GM18507 (cell line): ENCODE results near the gene TGM4.

Source experiments
- DNase-seq: peaks from one replicate; pipeline ENCODE4 v3.0.0; 2011; ENCODE audit warnings: low read depth; ENCODE audit not compliant: insufficient read length; ENCODE audit errors: extremely low spot score
- FAIRE-seq: peaks from 2 replicates; lab custom pipeline; 2011; peaks lifted over from hg19 to GRCh38; lab: Jason Lieb, UNC

Gene TGM4

GRCh38 chr3:44909063-44909462, 34.7 kb downstream of the TGM4 start:
- FAIRE-seq (no peak), DNase-seq (no peak)

GRCh38 chr3:44910693-44911092, 36.3 kb downstream of the TGM4 start:
- FAIRE-seq (no peak), DNase-seq (no peak)

- DNase-seq = peak; percentile 54
- FAIRE-seq = peak; percentile 47
Observed at GRCh38 chr3:44913868-44914468, 39.6 kb downstream of the TGM4 start.

GRCh38 chr3:44914936-44915335, 40.5 kb downstream of the TGM4 start:
- no peak for FAIRE-seq
- DNase-seq = no peak

- FAIRE-seq (no peak), DNase-seq (no peak)
Observed at GRCh38 chr3:44915702-44916438, 41.5 kb downstream of the TGM4 start.

- DNase-seq = no peak
Observed at GRCh38 chr3:44918087-44918486, 43.7 kb downstream of the TGM4 start.

GRCh38 chr3:44918581-44918980, 44.2 kb downstream of the TGM4 start:
- FAIRE-seq = no peak
- no peak for DNase-seq

More at GRCh38 chr3:44918087-44918486, 43.7 kb downstream of the TGM4 start:
- FAIRE-seq = no peak

GRCh38 chr3:44920081-44920480, 45.7 kb downstream of the TGM4 start:
- DNase-seq (no peak), FAIRE-seq (no peak)

GRCh38 chr3:44923632-44924456, 49.4 kb downstream of the TGM4 start:
- DNase-seq = no peak
- no peak for FAIRE-seq

GRCh38 chr3:44924457-44925084, 50.2 kb downstream of the TGM4 start:
- no peak for DNase-seq
- FAIRE-seq = no peak

GRCh38 chr3:44926172-44926571, 51.8 kb downstream of the TGM4 start:
- FAIRE-seq (no peak), DNase-seq (no peak)

GRCh38 chr3:44926921-44927320, 52.5 kb downstream of the TGM4 start:
- FAIRE-seq (no peak), DNase-seq (no peak)

- FAIRE-seq = no peak
- no peak for DNase-seq
Observed at GRCh38 chr3:44927371-44927770, 53.0 kb downstream of the TGM4 start.

GRCh38 chr3:44929782-44930181, 55.4 kb downstream of the TGM4 start:
- DNase-seq = no peak

GRCh38 chr3:44930911-44931310, 56.5 kb downstream of the TGM4 start:
- DNase-seq = no peak
- FAIRE-seq = no peak

More at GRCh38 chr3:44929782-44930181, 55.4 kb downstream of the TGM4 start:
- FAIRE-seq = no peak

- FAIRE-seq (no peak), DNase-seq (no peak)
Observed at GRCh38 chr3:44931791-44932190, 57.4 kb downstream of the TGM4 start.

GRCh38 chr3:44932271-44932670, 57.9 kb downstream of the TGM4 start:
- FAIRE-seq (no peak), DNase-seq (no peak)

- DNase-seq (no peak), FAIRE-seq (no peak)
Observed at GRCh38 chr3:44932986-44933944, 58.9 kb downstream of the TGM4 start.

- no peak for DNase-seq
- FAIRE-seq = no peak
Observed at GRCh38 chr3:44939581-44940036, 65.2 kb downstream of the TGM4 start.
